HTR-8/SVneo (cell line): ENCODE data around the gene TEDC2.

Source experiments
- DNase-seq: peaks from one replicate; pipeline ENCODE4 v3.0.0; 2011; ENCODE audit warnings: low spot score, mixed read lengths; ENCODE audit not compliant: insufficient read length
- FAIRE-seq: peaks from 2 replicates; lab custom pipeline; 2011; peaks lifted over from hg19 to GRCh38; lab: Jason Lieb, UNC

The TEDC2 gene

DNA sequence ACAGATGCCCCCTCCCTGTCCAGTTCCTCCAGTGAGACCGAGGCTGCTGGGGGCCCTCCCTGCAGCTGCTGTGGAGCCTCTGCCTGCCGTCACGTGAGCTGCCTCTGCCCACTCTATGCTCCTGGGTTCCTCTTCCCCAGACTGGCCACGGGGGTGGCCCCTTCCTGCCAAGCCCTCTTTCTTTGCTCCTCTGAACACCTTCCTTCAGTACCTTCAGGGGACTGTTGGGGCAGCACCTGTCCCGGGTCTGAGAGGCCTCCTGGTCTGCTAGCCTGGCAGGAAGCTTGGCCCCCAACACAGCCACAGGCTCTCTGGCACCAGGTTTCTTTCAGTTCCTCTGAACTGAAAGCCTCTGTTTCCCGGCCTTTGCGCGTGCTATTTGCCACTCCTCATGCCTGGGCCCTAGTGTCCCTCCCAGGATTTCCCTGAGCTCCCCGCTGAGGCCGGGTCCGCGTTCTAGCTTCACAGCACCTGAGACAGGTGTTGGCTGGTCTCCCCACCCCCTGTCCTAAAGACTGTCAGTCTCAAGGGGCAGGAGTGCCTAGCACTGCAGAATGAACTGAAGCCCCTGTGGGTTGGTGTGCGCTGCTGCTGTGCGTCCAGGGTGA, 47.2 kb downstream of the TEDC2 start:
- no peak for FAIRE-seq
- DNase-seq: no peak

GRCh38 chr16:2507665-2508064, 47.8 kb downstream of the TEDC2 start:
- FAIRE-seq: no peak
- DNase-seq: no peak

DNA sequence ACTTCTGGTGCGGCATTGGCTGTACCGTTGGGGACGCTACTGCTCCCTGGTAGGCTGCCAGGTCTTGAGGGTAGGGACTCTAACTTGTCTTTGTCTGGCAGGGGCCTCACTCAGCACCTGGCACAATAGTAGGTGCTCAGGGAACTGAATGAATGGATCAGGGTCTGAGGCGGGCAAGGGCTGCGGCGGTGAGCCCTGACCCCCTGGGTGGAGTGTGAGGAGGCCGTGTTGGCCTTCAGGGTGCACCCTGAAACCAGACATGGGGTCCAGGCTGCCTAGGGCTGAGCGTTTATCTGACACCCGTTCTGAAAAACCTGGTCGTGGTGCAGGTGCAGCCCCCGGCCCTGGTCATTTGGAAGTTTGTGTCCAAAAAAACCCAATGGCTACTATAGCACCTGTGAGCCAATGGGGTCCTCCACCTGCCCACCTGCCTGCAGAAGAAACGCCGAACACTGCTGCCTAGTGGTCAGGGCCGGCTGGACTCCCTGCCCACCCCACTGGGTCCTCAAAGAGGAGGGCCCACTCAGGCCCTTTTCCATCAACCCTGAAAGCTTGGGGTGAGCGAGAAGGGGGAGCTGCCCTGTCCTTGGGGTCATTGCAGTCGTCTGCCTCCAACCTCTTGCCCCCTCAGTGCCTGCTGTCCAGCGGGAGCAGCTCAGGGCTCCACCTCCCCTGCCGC, 49.0 kb downstream of the TEDC2 start:
- no peak for DNase-seq
- FAIRE-seq: no peak

DNA sequence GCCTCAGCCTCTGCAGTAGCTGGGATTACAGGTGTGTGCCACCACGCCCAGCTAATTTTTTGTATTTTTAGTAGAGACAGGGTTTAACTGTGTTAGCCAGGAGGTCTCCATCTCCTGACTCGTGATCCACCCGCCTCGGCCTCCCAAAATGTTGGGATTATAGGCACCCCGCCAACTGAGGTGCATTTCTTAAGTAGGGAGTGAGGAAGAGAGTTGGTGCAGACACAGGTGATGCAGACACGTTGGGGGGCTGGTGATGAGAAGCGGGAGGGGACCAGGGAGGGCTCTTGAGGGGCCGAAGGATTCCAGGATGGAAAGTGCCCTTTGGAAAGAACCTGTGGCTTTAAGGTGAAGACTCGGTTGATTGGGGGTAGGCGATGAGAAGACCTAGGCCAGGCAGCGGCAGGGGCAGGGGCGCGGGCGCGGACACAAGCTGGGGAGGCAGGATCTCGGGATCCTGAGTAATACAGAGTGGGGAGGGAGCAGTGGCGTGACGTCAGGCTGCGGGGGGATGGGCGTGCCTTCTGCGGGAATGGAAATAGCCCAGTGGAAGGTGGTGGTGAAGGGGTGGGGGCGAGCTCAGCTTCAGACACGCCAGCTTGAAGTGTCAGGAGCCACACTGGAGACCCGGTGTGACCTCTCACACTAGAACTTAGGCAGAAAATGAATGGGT, 51.4 kb downstream of the TEDC2 start:
- FAIRE-seq (peak; percentile 51), DNase-seq (no peak)

- no peak for FAIRE-seq
Measured at GRCh38 chr16:2511996-2512734, 52.3 kb downstream of the TEDC2 start.

GRCh38 chr16:2512735-2513404, 53.0 kb downstream of the TEDC2 start:
- FAIRE-seq: no peak

More at GRCh38 chr16:2511996-2512734, 52.3 kb downstream of the TEDC2 start:
- no peak for DNase-seq

GRCh38 chr16:2513405-2514332, 53.8 kb downstream of the TEDC2 start, which contains the start of gene ATP6V0C:
Gene ATP6V0C (plus strand): TSS chr16:2513952. CDS start chr16:2514104, 152 bp downstream.
- peak; percentile 84 for FAIRE-seq

More at GRCh38 chr16:2512735-2513404, 53.0 kb downstream of the TEDC2 start:
- no peak for DNase-seq

More at GRCh38 chr16:2513405-2514332, 53.8 kb downstream of the TEDC2 start, which contains the start of gene ATP6V0C:
- DNase-seq: peak; percentile 91
